Right ventricle myocardium inferior (tissue), 1 donor: ENCODE results near the gene BARX2. TPM values are rescaled to one million over a fixed set of nuclear protein-coding genes. Genes with fewer than 3 reads are reported as not detected.

Experiments used
- ATAC-seq: fragments of 200-7000 bp; cut with Tn5 transposase; one replicate; pipeline ENCODE4 v1.9.1; 2020; ENCODE audit warnings: mild to moderate bottlenecking, moderate library complexity
- DNase-seq: peaks from one replicate; pipeline ENCODE4 v3.0.0; 2021; ENCODE audit errors: missing footprints
- intact Hi-C: fragments of 100-400 bp; cut with DNase I; formaldehyde crosslinking; loops from one replicate; pipeline ENCODE4 v1.11.0; 2022
- total RNA-seq: library from RNA; stranded (reverse); fragmentation: NEBNext Ultra II Directional; extraction: Animal tissue kit (Norgen Biotek cat#: 25700); gene quantifications from one replicate; pipeline ENCODE4 v1.2.1, GENCODE V29; 2021
- donor health status: DM: no; HTN: yes; CAD: no; lungs with severe emphysema.

The BARX2 gene
- total RNA-seq, 1 donor from 2014 or later: not detected

DNA sequence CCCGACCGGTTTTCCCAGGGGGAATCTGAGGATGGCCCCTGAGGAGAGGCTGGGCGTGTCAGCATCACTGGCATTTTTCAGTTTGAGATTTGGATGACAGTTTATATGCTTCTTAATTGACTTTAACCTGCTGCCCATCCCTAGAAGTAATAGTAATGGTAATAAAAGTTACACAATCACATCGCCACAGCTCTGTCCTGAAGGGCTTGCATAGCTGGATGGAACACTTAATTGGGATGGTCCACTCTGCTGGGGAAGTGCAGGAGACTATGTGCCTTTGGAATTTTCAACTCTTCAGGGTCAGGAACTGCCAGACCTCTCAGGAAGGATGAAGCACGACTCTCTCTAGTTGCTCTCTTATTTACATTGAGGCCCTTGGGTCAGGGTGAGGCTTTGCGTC, 16.2 kb downstream of the BARX2 start:
- intact Hi-C loops: no loop called here
- ATAC-seq: no peak
- DNase-seq: no peak

DNA sequence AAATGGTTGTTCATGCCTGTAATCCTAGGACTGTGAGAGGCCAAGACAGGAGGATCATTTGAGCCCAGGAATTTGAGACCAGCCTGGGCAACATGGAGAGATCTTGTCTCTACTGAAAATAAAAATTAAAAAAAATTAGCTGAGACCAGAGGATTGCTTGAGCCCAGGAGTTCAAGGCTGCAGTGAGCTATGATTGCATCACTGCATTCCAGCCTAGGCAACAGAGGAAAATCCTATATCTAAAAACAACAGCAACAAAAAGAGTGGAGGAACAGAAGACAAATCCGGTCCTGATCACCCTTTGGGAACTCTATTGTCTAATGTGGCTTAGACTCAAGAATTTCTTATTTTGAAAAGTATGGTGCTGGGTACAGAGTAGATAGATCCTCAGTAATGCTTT, 17.3 kb downstream of the BARX2 start:
- DNase-seq (no peak), ATAC-seq (no peak)
- intact Hi-C loops: no loop called here

- no peak for ATAC-seq
- DNase-seq: no peak
- intact Hi-C loops: no loop called here
Observed at GRCh38 chr11:129394709-129395108, 19.1 kb downstream of the BARX2 start.

DNA sequence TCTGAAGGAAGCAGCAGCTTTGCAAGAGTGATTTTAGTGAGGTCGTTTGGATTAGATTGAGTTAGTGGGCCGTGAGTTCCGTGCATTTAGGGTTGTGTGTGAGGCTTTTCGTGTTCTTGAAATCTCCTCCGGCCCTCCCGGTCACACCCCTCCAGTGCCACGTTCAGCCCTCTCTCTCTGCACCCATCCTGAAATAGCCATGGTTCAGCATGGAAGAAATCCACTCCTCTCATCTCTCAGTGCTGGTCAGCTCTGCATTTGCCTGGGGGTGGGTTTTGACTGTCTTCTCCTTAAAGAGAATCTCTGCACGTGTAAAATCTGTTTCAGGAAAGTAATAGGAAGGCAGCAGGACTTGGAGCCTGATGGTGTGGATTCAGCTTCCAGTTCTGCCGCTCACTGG, 19.8 kb downstream of the BARX2 start:
- ATAC-seq (no peak), DNase-seq (no peak)
- intact Hi-C loops: no loop called here

- intact Hi-C loops: no loop called here
- ATAC-seq: no peak
- DNase-seq: no peak
Observed at GRCh38 chr11:129395883-129396282, 20.2 kb downstream of the BARX2 start.

GRCh38 chr11:129396454-129396853, 20.8 kb downstream of the BARX2 start:
- ATAC-seq: no peak
- DNase-seq: no peak
- intact Hi-C loops: no loop called here

GRCh38 chr11:129402206-129403171, 26.8 kb downstream of the BARX2 start:
- no peak for DNase-seq
- intact Hi-C loops: no loop called here
- no peak for ATAC-seq

- ATAC-seq (no peak), DNase-seq (no peak)
Observed at GRCh38 chr11:129404731-129405130, 29.1 kb downstream of the BARX2 start.

GRCh38 chr11:129408865-129409444, 33.3 kb downstream of the BARX2 start:
- DNase-seq (no peak), ATAC-seq (no peak)
- intact Hi-C loops: no loop called here

More at GRCh38 chr11:129404731-129405130, 29.1 kb downstream of the BARX2 start:
- intact Hi-C loops: no loop called here

DNA sequence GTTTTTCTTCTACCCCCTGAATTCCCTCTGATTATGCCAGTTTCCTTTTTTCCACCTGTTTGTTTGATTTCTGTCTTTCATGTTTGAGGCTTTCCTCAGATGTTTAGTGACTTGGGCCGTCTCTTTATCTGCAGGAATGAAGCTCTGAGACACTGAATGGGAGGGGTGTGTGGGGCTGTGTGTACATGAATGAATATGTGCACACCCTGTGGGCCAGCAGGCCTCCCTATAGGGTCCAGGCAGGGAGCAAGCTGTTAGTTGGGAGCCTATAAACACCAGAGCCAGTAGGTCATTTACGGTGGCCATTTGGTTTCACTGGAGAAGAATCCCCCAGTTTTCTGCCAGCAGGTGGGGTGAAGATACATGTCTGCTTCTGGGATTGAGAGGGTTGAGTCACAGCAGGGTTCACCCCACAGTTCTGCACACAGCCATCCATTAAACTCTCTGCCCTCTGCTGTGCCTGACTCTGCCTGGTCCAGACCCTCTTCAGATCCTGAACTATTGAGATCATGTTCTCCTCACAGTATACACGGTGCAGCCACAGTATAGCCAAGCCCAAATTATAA, 34.8 kb downstream of the BARX2 start:
- ATAC-seq (no peak), DNase-seq (no peak)
- intact Hi-C loops: no loop called here

- ATAC-seq (no peak), DNase-seq (no peak)
- intact Hi-C loops: no loop called here
Observed at GRCh38 chr11:129412494-129412893, 36.8 kb downstream of the BARX2 start.

DNA sequence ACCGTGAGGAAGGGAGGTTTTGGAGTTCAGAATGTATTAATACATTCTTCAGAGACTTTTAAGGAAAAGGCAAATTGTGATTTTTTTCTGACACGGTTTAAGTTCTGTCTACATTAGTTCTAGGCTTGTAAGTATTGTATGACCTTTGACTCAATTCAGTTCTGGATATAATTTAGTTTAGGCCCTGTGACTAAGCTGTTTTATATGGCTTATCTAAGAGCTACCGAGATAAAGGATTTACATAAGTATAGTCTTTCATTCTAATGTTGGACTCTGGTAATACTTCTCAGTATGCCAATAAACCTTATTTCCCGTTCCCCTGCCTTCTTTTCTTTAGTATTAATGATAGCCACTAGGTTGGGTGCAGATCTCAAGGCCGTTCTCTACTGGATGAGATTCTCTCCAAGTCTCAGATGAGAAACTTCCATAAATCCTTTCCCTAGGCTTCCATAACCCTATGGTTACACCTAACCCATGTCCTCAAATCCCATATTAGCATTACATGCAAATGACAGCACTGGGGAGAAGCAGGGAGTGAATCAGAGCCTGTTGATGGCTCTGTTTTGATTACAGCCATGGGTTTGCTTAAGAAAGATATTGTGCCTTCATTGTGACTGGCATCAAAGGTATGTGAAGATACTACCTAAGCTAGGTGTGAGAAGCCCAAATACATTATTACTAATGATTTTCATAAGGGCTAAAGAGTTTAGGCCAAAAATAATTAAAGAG, 38.7 kb downstream of the BARX2 start:
- ATAC-seq (no peak), DNase-seq (no peak)
- intact Hi-C loops: no loop called here

- DNase-seq (no peak), ATAC-seq (no peak)
- intact Hi-C loops: no loop called here
Observed at GRCh38 chr11:129416080-129416820, 40.6 kb downstream of the BARX2 start.

DNA sequence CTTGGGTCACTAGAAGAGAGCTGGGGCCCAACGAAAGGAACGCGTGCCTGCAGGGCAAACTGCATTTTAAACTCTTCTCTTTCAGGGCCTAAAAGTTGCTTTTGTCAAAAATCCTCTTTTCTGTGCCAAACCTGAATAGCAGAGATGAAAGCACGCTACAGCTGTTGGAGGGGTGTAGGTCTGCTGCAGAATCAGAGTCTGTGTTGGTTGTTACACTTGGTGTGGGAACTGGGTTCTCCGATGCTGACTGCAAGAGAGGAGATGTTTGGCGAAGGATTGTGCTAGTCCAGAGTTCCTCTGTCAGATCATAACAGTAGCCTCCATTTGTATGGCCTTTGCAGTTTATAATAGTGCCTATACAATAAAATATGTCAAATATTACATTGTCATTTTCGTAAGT, 41.8 kb downstream of the BARX2 start:
- ATAC-seq: no peak
- intact Hi-C loops: no loop called here
- no peak for DNase-seq

- intact Hi-C loops: no loop called here
- DNase-seq: no peak
- no peak for ATAC-seq
Observed at GRCh38 chr11:129418039-129418438, 42.4 kb downstream of the BARX2 start.

GRCh38 chr11:129419386-129419785, 43.7 kb downstream of the BARX2 start:
- DNase-seq (no peak), ATAC-seq (no peak)
- intact Hi-C loops: no loop called here

DNA sequence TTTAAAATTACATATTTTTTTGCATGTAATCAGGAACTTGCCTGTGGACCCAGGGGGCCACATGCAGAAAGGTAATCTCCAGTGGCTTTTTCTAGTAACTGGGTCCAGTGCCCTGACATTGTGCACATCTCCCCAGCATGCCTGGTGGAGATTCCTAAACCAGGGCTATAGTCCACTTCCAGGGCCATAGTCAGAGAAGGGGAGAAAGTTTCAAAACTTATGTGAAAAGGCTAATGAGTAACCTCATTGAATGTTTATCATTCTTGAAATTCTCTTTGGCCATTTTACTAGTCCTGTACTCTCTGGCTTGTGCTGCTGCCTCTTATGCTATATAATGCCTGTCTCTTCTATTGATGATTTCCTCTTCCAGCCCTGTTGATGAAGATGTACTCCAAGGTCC, 47.8 kb downstream of the BARX2 start:
- intact Hi-C loops: no loop called here
- DNase-seq (no peak), ATAC-seq (no peak)

DNA sequence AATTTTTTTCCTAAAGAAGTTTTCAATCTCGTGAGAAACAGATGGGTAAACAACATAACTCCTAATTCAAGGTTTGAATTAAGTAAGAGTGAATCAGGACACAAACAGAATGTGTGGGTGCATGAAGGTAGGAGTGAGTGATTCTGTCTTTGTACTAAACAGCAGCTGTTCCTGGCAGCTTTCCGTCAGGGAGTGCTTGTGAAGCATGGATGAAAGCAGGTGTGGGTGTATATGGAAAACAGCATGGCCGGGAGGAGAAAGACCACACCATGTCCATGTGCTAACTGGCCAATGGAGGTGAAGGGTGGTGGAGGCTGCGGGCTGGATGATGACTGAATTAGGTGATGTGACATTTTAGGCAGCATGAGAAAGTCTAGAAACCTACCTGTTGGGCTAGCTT, 49.6 kb downstream of the BARX2 start:
- DNase-seq (no peak), ATAC-seq (no peak)
- intact Hi-C loops: no loop called here

DNA sequence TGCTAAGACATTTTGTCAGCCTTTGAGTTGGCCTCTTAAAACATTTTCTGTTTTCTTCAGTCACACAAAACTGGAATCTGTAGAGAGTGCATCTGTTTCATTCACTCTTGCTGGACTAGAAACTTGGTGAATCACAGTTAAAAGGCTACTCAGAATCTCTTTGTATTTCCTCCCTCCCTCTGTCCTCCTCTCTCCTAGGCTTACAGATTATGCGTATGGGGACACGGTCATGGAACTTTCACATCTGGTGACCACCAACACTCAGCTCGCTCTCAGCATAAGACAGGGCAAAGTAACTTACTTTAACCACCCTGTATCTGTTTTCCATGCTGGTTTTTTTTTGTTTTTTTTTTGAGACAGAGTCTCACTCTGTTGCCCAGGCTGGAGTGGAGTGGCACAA, 50.4 kb downstream of the BARX2 start:
- intact Hi-C loops: no loop called here
- DNase-seq (no peak), ATAC-seq (no peak)
